Fibroblast of mammary gland (primary cell): ENCODE data around the gene SNX32.

Experiments used
- DNase-seq: peaks from one replicate; pipeline ENCODE4 v3.0.0-alpha.2; 2010; ENCODE audit warnings: low read depth
- H3K4me3 ChIP-seq: 2 replicates; pipeline ENCODE4 v1.5.1; 2011; ENCODE audit warnings: low read depth, mild to moderate bottlenecking, low read length, moderate library complexity; ENCODE audit not compliant: control insufficient read depth
- TF ChIP-seq, protein P1 (sequence below): conservative IDR thresholded peaks from 2 replicates; pipeline ENCODE4 v1.5.1; 2011; ENCODE audit warnings: low read depth, low read length, inconsistent platforms; ENCODE audit not compliant: control insufficient read depth, insufficient read depth

The SNX32 gene

GRCh38 chr11:65854161-65854592 is 20.4 kb downstream of the SNX32 start:
- no peak for DNase-seq
- H3K4me3 ChIP-seq, result no peak overlapping the region
- TF ChIP-seq, protein P1, sequence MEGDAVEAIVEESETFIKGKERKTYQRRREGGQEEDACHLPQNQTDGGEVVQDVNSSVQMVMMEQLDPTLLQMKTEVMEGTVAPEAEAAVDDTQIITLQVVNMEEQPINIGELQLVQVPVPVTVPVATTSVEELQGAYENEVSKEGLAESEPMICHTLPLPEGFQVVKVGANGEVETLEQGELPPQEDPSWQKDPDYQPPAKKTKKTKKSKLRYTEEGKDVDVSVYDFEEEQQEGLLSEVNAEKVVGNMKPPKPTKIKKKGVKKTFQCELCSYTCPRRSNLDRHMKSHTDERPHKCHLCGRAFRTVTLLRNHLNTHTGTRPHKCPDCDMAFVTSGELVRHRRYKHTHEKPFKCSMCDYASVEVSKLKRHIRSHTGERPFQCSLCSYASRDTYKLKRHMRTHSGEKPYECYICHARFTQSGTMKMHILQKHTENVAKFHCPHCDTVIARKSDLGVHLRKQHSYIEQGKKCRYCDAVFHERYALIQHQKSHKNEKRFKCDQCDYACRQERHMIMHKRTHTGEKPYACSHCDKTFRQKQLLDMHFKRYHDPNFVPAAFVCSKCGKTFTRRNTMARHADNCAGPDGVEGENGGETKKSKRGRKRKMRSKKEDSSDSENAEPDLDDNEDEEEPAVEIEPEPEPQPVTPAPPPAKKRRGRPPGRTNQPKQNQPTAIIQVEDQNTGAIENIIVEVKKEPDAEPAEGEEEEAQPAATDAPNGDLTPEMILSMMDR, result no peak

DNA sequence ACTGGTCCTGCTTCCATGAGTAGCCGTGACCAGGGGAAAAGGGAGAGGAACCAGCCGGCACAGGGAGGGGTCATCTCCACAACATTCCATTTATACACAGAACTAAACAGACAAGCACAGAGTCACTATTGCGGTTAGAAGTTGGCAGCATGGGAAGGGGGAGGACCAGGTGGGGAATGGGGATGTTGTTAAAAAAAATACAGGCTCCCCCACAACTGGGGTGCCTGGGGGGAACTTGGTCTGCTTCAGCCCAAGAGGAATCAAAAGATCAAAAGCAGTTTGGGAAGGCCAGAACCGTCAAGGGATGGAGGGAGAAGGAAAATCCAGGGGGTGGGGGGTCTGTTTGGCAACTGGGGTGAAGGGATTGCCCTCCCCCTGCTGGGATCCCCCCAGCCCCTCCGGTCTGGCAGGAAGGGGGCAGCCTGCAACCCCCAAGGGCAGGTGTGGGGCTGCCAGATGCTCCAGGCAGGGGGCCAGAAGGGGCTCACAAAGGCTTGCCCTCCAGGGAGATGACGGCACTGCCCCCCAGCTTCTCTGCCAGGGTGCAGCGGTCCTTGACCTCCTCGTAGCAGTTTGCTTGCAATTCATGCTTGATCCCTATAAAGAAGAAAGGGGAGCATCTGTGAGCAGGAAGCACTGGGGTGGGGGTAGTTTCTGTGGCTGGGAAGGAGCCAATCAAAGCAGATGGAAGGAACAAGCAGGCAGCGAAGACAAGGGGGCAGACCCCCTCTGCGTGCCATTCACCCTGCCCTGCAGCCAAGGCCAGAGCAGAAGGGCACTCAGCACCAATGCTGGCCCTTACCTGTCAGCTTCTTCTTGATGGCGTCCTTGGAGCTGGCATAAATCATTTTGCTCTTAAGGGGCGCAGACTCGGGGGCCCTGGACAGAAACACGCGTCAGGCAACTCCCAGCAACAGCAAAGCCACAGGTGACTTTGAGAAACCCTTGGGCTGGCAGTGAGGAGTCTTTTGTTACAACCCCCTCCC is 21.4 kb downstream of the SNX32 start:
- no peak for DNase-seq
- no peak overlapping the region for H3K4me3 ChIP-seq
- TF ChIP-seq, protein P1, result no peak

DNA sequence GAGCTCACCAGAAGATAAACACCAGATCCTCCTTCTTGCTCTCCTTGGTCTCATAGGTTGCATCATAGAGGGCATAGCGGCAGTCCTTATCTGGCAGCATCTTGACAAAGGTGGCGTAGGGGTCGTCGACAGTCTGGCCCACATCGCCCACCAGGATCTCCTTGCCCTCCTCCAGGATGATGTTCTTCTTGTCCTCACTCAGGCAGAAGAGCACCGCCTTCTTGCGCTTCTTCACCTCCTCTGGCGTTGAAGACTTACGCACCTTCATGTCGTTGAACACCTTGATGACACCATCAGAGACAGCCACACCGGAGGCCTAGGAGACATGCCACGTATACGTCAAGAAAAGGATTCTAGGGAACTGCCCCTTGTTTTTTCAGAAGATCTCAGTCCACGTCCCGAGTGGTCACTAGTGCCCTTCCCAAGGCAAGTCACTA is 22.2 kb downstream of the SNX32 start:
- DNase-seq, result no peak
- TF ChIP-seq, protein P1, result no peak
- peak overlapping the region; percentile 94 for H3K4me3 ChIP-seq

DNA sequence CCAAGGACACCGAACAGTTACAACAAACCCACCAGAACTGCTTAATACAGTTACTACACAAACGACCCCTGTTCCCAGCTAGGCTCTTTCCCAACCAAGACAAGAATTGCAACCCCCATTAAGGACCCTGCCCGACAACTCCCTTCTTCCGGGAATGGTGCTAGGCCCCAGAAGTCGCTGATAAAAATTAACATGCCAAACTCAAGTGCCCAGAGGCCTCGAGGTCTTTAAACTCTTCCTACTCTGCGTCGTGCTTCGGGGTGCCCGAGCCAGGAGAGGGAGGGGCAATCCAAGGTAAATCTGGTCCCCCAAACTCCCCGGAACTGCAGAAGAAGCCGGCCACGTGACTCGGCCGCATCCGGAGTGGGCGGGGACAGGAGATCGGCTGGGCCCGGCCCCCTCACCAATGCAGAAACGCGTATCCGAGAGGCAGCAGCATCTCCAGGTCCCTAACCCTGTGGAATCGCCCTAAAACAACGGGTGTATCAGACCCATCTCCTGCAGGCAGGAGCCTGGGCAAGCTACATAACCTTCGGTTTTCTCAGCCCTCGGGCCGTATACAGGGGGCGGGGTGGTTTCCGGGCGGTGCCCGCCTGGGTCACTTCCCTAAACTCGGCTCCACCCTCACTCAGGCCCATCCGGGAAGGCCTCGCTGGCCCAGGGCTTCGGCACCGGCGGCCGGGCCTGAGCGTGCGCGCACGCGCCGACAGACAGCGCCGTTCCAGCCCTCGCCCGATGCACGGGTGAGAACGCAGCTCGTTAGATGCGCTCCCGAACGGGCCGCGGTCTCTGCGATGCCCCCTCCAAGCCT is 23.1 kb downstream of the SNX32 start:
- TF ChIP-seq, protein P1, result no peak
- DNase-seq, result peak; percentile 54
- peak overlapping the region; percentile 94 for H3K4me3 ChIP-seq

GRCh38 chr11:65857500-65857852 is 23.7 kb downstream of the SNX32 start:
- TF ChIP-seq, protein P1, result no peak
- DNase-seq, result no peak
- H3K4me3 ChIP-seq, result peak overlapping the region; percentile 94

DNA sequence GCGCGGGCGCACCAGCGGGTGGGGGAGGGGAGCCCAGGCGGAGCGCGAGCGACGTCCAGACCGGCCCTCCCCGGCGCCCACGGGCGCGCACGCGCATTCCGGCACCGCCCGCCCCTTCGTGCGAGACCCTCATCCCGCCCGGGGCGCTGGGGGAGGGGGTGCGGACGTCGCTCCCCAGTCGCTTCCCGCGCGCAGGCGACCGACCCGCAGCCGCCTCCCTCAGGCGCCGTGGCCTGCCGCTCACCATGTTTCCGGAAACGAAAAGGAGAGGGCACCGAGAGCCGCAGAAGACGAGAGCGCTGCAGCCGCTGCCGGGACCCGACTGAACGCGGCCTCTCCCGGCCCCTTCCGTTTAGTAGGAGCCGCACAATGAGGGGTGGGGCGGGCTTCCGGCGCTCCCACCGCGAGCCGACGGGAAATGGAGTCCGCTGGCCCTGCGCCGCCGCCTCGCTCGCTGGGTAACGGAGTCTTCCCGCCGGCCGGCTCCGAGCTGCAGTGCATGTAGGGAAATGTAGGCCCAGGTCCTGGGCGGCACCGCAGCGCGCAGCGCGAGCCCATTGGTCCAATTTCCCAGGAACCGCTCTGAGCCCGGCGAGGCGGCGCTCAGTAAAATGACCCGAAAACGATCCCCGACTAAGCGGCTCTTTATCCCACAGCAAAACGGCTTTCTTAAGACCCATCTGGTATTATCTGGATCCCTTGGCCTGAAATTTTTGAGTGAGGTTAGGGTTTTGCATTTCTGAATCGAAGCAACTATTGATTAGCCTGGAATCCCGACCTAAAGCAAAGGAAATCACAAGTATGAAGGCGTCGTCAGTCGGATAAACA is 24.3 kb downstream of the SNX32 start, which contains the start of gene CFL1:
Gene CFL1, minus strand, starts transcription at position 328 of the 828 bp plus-strand sequence. Its CDS starts 81 bp downstream, at position 247.
- TF ChIP-seq, protein P1, result no peak
- peak; percentile 95 for DNase-seq
- peak within 1 kb of the TSS; percentile 94 for H3K4me3 ChIP-seq
